Naive thymus-derived CD4-positive, alpha-beta T cell (primary cell): ENCODE measurements around the gene WASF2. TPM values are rescaled to one million over a fixed set of nuclear protein-coding genes. Genes with fewer than 3 reads are reported as not detected.
"Not testable (repeated sequence)": the region's sequence is repeated elsewhere in the genome, so short reads cannot be mapped to it uniquely, and the experiment has no call there.

Experiments used
- ATAC-seq: fragments of 150-1000 bp; cut with Tn5 transposase; 2 replicates; pipeline ENCODE4 v1.10.0; 2021; ENCODE audit warnings: mild to moderate bottlenecking, moderate library complexity
- CTCF ChIA-PET: fragments of 350-600 bp; sonication (Branson Sonifier 250); formaldehyde crosslinking; loops from one replicate; lab custom pipeline; 2021; ENCODE audit warnings: antibody characterized with exemption; lab: Charles Lee
- POLR2A ChIA-PET: fragments of 350-600 bp; sonication (Branson Sonifier 250); formaldehyde crosslinking; loops from one replicate; lab custom pipeline; 2021; ENCODE audit warnings: antibody characterized with exemption, inconsistent platforms; lab: Charles Lee
- DNase-seq, 9 donors: peaks; one replicate each; pipeline versions ENCODE4 v3.0.0 to v3.0.0-alpha.2; 2020 to 2022; ENCODE audit warnings: mixed read lengths in 1 of 9
- H3K27ac ChIP-seq: one replicate; pipeline ENCODE4 v1.7.0; 2013; ENCODE audit warnings: mild to moderate bottlenecking, low read depth, low read length, moderate library complexity
- H3K27me3 ChIP-seq, 2 donors: one replicate each; pipeline ENCODE4 v1.7.0; 2013; ENCODE audit warnings: low read length in 2 of 2, mild to moderate bottlenecking in 2 of 2, moderate library complexity in 2 of 2; ENCODE audit not compliant: control insufficient read depth in 2 of 2, insufficient read depth in 2 of 2
- H3K36me3 ChIP-seq, 3 experiments: 1 replicate in 2 of 3; 2 replicates in 1 of 3; pipeline ENCODE4 v1.7.0; 2013; ENCODE audit warnings: low read length in 3 of 3, mild to moderate bottlenecking in 3 of 3, moderate library complexity in 1 of 3; ENCODE audit not compliant: insufficient read depth in 3 of 3, control insufficient read depth in 2 of 3
- H3K4me1 ChIP-seq, 2 donors: one replicate each; pipeline ENCODE4 v1.7.0; 2013; ENCODE audit warnings: low read length in 2 of 2, mild to moderate bottlenecking in 2 of 2, moderate library complexity in 1 of 2; ENCODE audit not compliant: control insufficient read depth in 2 of 2, insufficient read depth in 2 of 2
- H3K4me3 ChIP-seq: 2 replicates; pipeline ENCODE4 v1.7.0; 2013; ENCODE audit warnings: mild to moderate bottlenecking, low read length
- H3K9me3 ChIP-seq, 3 experiments: 1 replicate in 2 of 3; 2 replicates in 1 of 3; pipeline ENCODE4 v1.7.0; 2013; ENCODE audit warnings: low read length in 3 of 3; ENCODE audit not compliant: control insufficient read depth in 2 of 3
- H3K27ac Mint-ChIP-seq, 9 donors: one replicate each; pipeline ENCODE4 v1.8.0; 2020 to 2022; ENCODE audit warnings: mixed read lengths in 9 of 9, mild to moderate bottlenecking in 8 of 9, moderate library complexity in 5 of 9, inconsistent platforms in 2 of 9
- H3K27me3 Mint-ChIP-seq, 5 donors: one replicate each; pipeline ENCODE4 v1.8.0; 2021 to 2022; ENCODE audit warnings: mixed read lengths in 5 of 5, mild to moderate bottlenecking in 1 of 5
- H3K36me3 Mint-ChIP-seq, 5 donors: one replicate each; pipeline ENCODE4 v1.8.0; 2020 to 2022; ENCODE audit warnings: mixed read lengths in 5 of 5, mild to moderate bottlenecking in 3 of 5, inconsistent platforms in 1 of 5
- H3K4me1 Mint-ChIP-seq, 7 donors: one replicate each; pipeline ENCODE4 v1.8.0; 2020 to 2022; ENCODE audit warnings: mixed read lengths in 7 of 7, mild to moderate bottlenecking in 3 of 7, inconsistent platforms in 1 of 7
- H3K4me3 Mint-ChIP-seq, 10 donors: one replicate each; pipeline ENCODE4 v1.8.0; 2020 to 2022; ENCODE audit warnings: mild to moderate bottlenecking in 10 of 10, mixed read lengths in 10 of 10, moderate library complexity in 6 of 10, inconsistent platforms in 2 of 10
- H3K9me3 Mint-ChIP-seq, 11 donors: one replicate each; pipeline ENCODE4 v1.8.0; 2020 to 2022; ENCODE audit warnings: mixed read lengths in 11 of 11, mild to moderate bottlenecking in 4 of 11, inconsistent platforms in 1 of 11, moderate library complexity in 1 of 11
- intact Hi-C, 2 donors: fragments of 100-400 bp; cut with micrococcal nuclease; formaldehyde crosslinking; loops; one replicate each; pipeline ENCODE4 v1.15.1; 2023
- polyA plus RNA-seq, 2 donors: library from polyadenylated mRNA; unstranded; fragments of 300-500 nt; fragmentation: Illumina TruSeq; gene quantifications; one replicate each; pipeline ENCODE4 v1.2.3, GENCODE V29; 2021
- total RNA-seq, 6 experiments: library from RNA in 5 of 6; stranded (reverse) in 5 of 6; gene quantifications; 1 replicate in 5 of 6; 2 replicates in 1 of 6; pipeline ENCODE4 v1.2.3 and lab custom pipeline; 2021 to 2026

The WASF2 gene
- total RNA-seq: 100 to 1,000 TPM; 136 to 177 (median 145) TPM
- polyA plus RNA-seq: 10 to 100 TPM; 78.4 to 85.0 TPM
- total RNA-seq (lab: John Stamatoyannopoulos, UW): 171 reads per million, percentile 91 among the genes with 10 or more reads in this experiment

GRCh38 chr1:27489973-27490741, at the start of gene WASF2:
TSS of gene WASF2 (minus strand) at chr1:27490167. CDS start at chr1:27428890, 61,277 bp downstream.
- ATAC-seq (peak; percentile 98), DNase-seq (peak; percentile 91 to 99 (median 97))
- Histone ChIP-seq H3K36me3 (peaks cover 0 to 9% (median 0%) of the 10 kb centered on the region in 3 experiments), H3K27ac (peak within 1 kb of the TSS; percentile 88), H3K4me1 (peaks cover 14 to 19% of the 10 kb centered on the region in 2 donors), H3K9me3 (no peaks in the 10 kb centered on the region), H3K27me3 (no peaks in the 10 kb centered on the region), H3K4me3 (peak within 1 kb of the TSS; percentile 100)
- ChIA-PET POLR2A (interaction anchor here (0.5 to 3.5 kb wide), 24 partner anchors 8 to 798 kb away, joined by 3 to 42 read pairs (median 5); partner anchors contain the start of genes IFI6 and NUDC), CTCF (interaction anchor here (0.5 to 1.6 kb wide), 9 partner anchors 10 to 89 kb away, joined by 3 to 6 read pairs (median 4); no protein-coding TSS in a partner anchor)
- Mint-ChIP-seq H3K27ac (peak within 1 kb of the TSS; percentile 97 to 100 (median 99)), H3K4me1 (peaks cover 21 to 46% (median 41%) of the 10 kb centered on the region in 7 donors), H3K27me3 (no peaks in the 10 kb centered on the region), H3K4me3 (peak within 1 kb of the TSS; percentile 89 to 99 (median 96)), H3K36me3 (peaks cover 0 to 2% (median 0%) of the 10 kb centered on the region in 5 donors), H3K9me3 (peaks cover 0 to 11% (median 0%) of the 10 kb centered on the region in 11 donors)
- intact Hi-C loops: loop anchor here (1.0 to 10.0 kb wide), 13 partner anchors 15 to 256 kb away; partner anchors contain the start of genes AHDC1 (in 2 of the 2), WDTC1 (in 2 of the 2), FAM76A (in 1 of the 2) and TMEM222 (in 1 of the 2)

GRCh38 chr1:27538793-27539192, 48.8 kb upstream of the WASF2 start:
- intact Hi-C loops: no loop called here
- POLR2A ChIA-PET: no interaction called here
- ATAC-seq: no peak
- no peak for DNase-seq
- Mint-ChIP-seq H3K9me3 (peaks cover 0 to 1% (median 0%) of the 10 kb centered on the region in 11 donors), H3K4me3 (no peak overlapping the region), H3K36me3 (peaks cover 0 to 11% (median 3%) of the 10 kb centered on the region in 5 donors), H3K27ac (no peak overlapping the region), H3K27me3 (no peaks in the 10 kb centered on the region), H3K4me1 (peaks cover 6 to 21% (median 15%) of the 10 kb centered on the region in 7 donors)
- Histone ChIP-seq H3K27me3 (no peaks in the 10 kb centered on the region), H3K9me3 (no peaks in the 10 kb centered on the region), H3K4me1 (no peaks in the 10 kb centered on the region), H3K36me3 (peaks cover 0 to 24% (median 0%) of the 10 kb centered on the region in 3 experiments), H3K4me3 (no peak overlapping the region), H3K27ac (no peak overlapping the region)
- CTCF ChIA-PET: interaction anchor here (0.8 to 2.2 kb wide), 2 partner anchors 15 to 18 kb away, joined by 3 to 6 read pairs; no protein-coding TSS in a partner anchor

- H3K4me3 ChIP-seq, POLR2A ChIA-PET: not testable (repeated sequence)
- CTCF ChIA-PET: interaction anchor here (0.6 to 2.2 kb wide), 3 partner anchors 15 to 569 kb away, joined by 3 to 6 read pairs (median 4); no protein-coding TSS in a partner anchor
Observed at GRCh38 chr1:27538305-27538676, 48.3 kb upstream of the WASF2 start.

GRCh38 chr1:27536767-27537166, 46.8 kb upstream of the WASF2 start:
- Histone ChIP-seq H3K4me1 (no peaks in the 10 kb centered on the region), H3K9me3 (no peaks in the 10 kb centered on the region), H3K27ac (peak overlapping the region; percentile 2), H3K27me3 (no peaks in the 10 kb centered on the region), H3K36me3 (peaks cover 0 to 38% (median 0%) of the 10 kb centered on the region in 3 experiments), H3K4me3 (no peak overlapping the region)
- Mint-ChIP-seq H3K4me1 (peaks cover 18 to 31% (median 24%) of the 10 kb centered on the region in 7 donors), H3K27me3 (no peaks in the 10 kb centered on the region), H3K4me3 (no peak overlapping the region), H3K27ac (peak overlapping the region in 1 of 9 donors; percentile 54), H3K9me3 (peaks cover 0 to 2% (median 0%) of the 10 kb centered on the region in 11 donors), H3K36me3 (peaks cover 0 to 22% (median 4%) of the 10 kb centered on the region in 5 donors)
- ATAC-seq (no peak), DNase-seq (no peak)
- intact Hi-C loops: no loop called here
- ChIA-PET POLR2A (interaction anchor here (1.2 kb wide), 2 partner anchors 10 to 15 kb away, joined by 4 read pairs; no protein-coding TSS in a partner anchor), CTCF (interaction anchor here (0.9 to 2.2 kb wide), 2 partner anchors 13 to 20 kb away, joined by 6 read pairs; no protein-coding TSS in a partner anchor)

More at GRCh38 chr1:27538305-27538676, 48.3 kb upstream of the WASF2 start:
- H3K27ac ChIP-seq, H3K4me3 Mint-ChIP-seq, H3K9me3 Mint-ChIP-seq, H3K4me1 ChIP-seq, H3K9me3 ChIP-seq, intact Hi-C loops, DNase-seq, H3K27me3 Mint-ChIP-seq, H3K27me3 ChIP-seq, ATAC-seq: not testable (repeated sequence)
- Mint-ChIP-seq H3K36me3 (peaks cover 0 to 16% (median 3%) of the 10 kb centered on the region in 5 donors), H3K27ac (peak overlapping the region in 3 of 9 donors; percentile 19 to 33 (median 26)), H3K4me1 (peaks cover 6 to 24% (median 14%) of the 10 kb centered on the region in 7 donors)
- peaks cover 0 to 29% (median 0%) of the 10 kb centered on the region in 3 experiments for H3K36me3 ChIP-seq

GRCh38 chr1:27536010-27536757, 46.2 kb upstream of the WASF2 start:
- DNase-seq (no peak), ATAC-seq (no peak)
- intact Hi-C loops: no loop called here
- Mint-ChIP-seq H3K27me3 (no peaks in the 10 kb centered on the region), H3K27ac (peak overlapping the region in 4 of 9 donors; percentile 15 to 59 (median 54)), H3K4me3 (no peak overlapping the region), H3K9me3 (peaks cover 0 to 4% (median 0%) of the 10 kb centered on the region in 11 donors), H3K4me1 (peaks cover 19 to 33% (median 26%) of the 10 kb centered on the region in 7 donors), H3K36me3 (peaks cover 0 to 22% (median 4%) of the 10 kb centered on the region in 5 donors)
- ChIA-PET CTCF (interaction anchor here (0.9 kb wide), 1 partner anchor 21 kb away, joined by 6 read pairs; no protein-coding TSS in a partner anchor), POLR2A (interaction anchor here (1.2 kb wide), 3 partner anchors 9 to 14 kb away, joined by 4 to 5 read pairs (median 4); no protein-coding TSS in a partner anchor)
- Histone ChIP-seq H3K27ac (no peak overlapping the region), H3K4me3 (no peak overlapping the region), H3K36me3 (peaks cover 0 to 38% (median 0%) of the 10 kb centered on the region in 3 experiments), H3K27me3 (no peaks in the 10 kb centered on the region), H3K9me3 (no peaks in the 10 kb centered on the region), H3K4me1 (no peaks in the 10 kb centered on the region)
